HFFc6 (cell line): ENCODE measurements around the gene DHX34. TPM values are rescaled to one million over a fixed set of nuclear protein-coding genes. Genes with fewer than 3 reads are reported as not detected.
A peak's percentile ranks its signal among the peaks of the same experiment; 100 is the strongest.
"Not testable (repeated sequence)": the region's sequence is repeated elsewhere in the genome, so short reads cannot be mapped to it uniquely, and the experiment has no call there.

Source experiments
- DNase-seq: peaks from one replicate; pipeline ENCODE4 v3.0.0-alpha.2; 2018
- H3K27ac Mint-ChIP-seq: 2 replicates; pipeline ENCODE4 v1.8.0; 2020; ENCODE audit warnings: mild to moderate bottlenecking, mixed read lengths
- H3K27me3 Mint-ChIP-seq: 2 replicates; pipeline ENCODE4 v1.8.0; 2021; ENCODE audit warnings: mild to moderate bottlenecking, moderate library complexity, mixed read lengths; ENCODE audit not compliant: insufficient read depth
- H3K36me3 Mint-ChIP-seq: 2 replicates; pipeline ENCODE4 v1.8.0; 2021; ENCODE audit warnings: low read depth, mixed read lengths
- H3K4me1 Mint-ChIP-seq: 2 replicates; pipeline ENCODE4 v1.8.0; 2020; ENCODE audit warnings: low read depth, mixed read lengths
- H3K4me3 Mint-ChIP-seq: 2 replicates; pipeline ENCODE4 v1.8.0; 2020; ENCODE audit warnings: mild to moderate bottlenecking, moderate library complexity, mixed read lengths
- H3K9me3 Mint-ChIP-seq: 2 replicates; pipeline ENCODE4 v1.8.0; 2020; ENCODE audit warnings: mild to moderate bottlenecking, mixed read lengths
- CTCF ChIP-seq: fragments of 200-600 bp; sonication (generic); IDR thresholded peaks from 2 replicates; pipeline ENCODE4 v1.5.0; 2021; ENCODE audit warnings: antibody characterized with exemption, mild to moderate bottlenecking
- long read RNA-seq: library from polyadenylated mRNA; unstranded; transcript quantifications from one replicate; pipeline ENCODE4 v2.0.0, GENCODE V29; 2019
- total RNA-seq, 6 experiments: library from RNA; stranded (reverse); fragmentation: NEBNext Ultra II Directional; extraction: Animal tissue kit (Norgen Biotek cat#: 25700); gene quantifications; 2 replicates in 1 of 6; 3 replicates in 5 of 6; pipeline ENCODE4 v1.2.3, GENCODE V29; 2021

DHX34 gene
- total RNA-seq: 10 to 100 TPM; 11.8 to 14.4 (median 12.6) TPM
- long read RNA-seq, full-length matches to known transcripts: 2 of 6 reads
- long read RNA-seq, partial matches to known transcripts: 3 of 6 reads
- long read RNA-seq, other reads (novel, unspliced or antisense): 1 of 6 reads

GRCh38 chr19:47348819-47349795 lies at the start of gene DHX34:
Gene DHX34, plus strand, starts transcription at chr19:47349315. Its CDS starts 3,716 bp downstream, at chr19:47353031.
- Mint-ChIP-seq H3K27me3 (peaks cover 10% of the 10 kb centered on the region), H3K4me3 (peak within 1 kb of the TSS; percentile 100), H3K27ac (peak within 1 kb of the TSS; percentile 95), H3K4me1 (peaks cover 24% of the 10 kb centered on the region), H3K36me3 (peaks cover 30% of the 10 kb centered on the region), H3K9me3 (no peaks in the 10 kb centered on the region)
- peak; percentile 99 for TF ChIP-seq CTCF
- peak; percentile 98 for DNase-seq

- DNase-seq, H3K36me3 Mint-ChIP-seq, H3K27me3 Mint-ChIP-seq, H3K27ac Mint-ChIP-seq, H3K9me3 Mint-ChIP-seq, H3K4me3 Mint-ChIP-seq, H3K4me1 Mint-ChIP-seq: not testable (repeated sequence)
Measured at GRCh38 chr19:47300867-47301266, 48.2 kb upstream of the DHX34 start.

GRCh38 chr19:47302249-47302648 lies 46.9 kb upstream of the DHX34 start:
- H3K27me3 Mint-ChIP-seq: no peaks in the 10 kb centered on the region; the same call in 1 of the 2 replicates
- H3K27ac Mint-ChIP-seq: no peak overlapping the region
- no peak for DNase-seq
- no peaks in the 10 kb centered on the region for H3K36me3 Mint-ChIP-seq
- H3K4me1 Mint-ChIP-seq: peaks cover 18% of the 10 kb centered on the region
- H3K4me3 Mint-ChIP-seq: no peak overlapping the region
- H3K9me3 Mint-ChIP-seq: no peaks in the 10 kb centered on the region
- TF ChIP-seq CTCF: no peak

GRCh38 chr19:47303966-47304365 lies 45.1 kb upstream of the DHX34 start:
- H3K36me3 Mint-ChIP-seq: no peaks in the 10 kb centered on the region
- no peak overlapping the region for H3K4me3 Mint-ChIP-seq
- no peak for TF ChIP-seq CTCF
- DNase-seq: no peak
- H3K9me3 Mint-ChIP-seq: no peaks in the 10 kb centered on the region
- H3K4me1 Mint-ChIP-seq: peaks cover 18% of the 10 kb centered on the region
- H3K27me3 Mint-ChIP-seq: no peaks in the 10 kb centered on the region; the same call in 1 of the 2 replicates
- H3K27ac Mint-ChIP-seq: no peak overlapping the region

GRCh38 chr19:47305309-47305751 lies 43.8 kb upstream of the DHX34 start:
- Mint-ChIP-seq H3K27me3 (no peaks in the 10 kb centered on the region; the same call in 1 of the 2 replicates), H3K9me3 (no peaks in the 10 kb centered on the region), H3K4me3 (peak overlapping the region; percentile 88), H3K4me1 (peaks cover 18% of the 10 kb centered on the region), H3K27ac (peak overlapping the region; percentile 93), H3K36me3 (no peaks in the 10 kb centered on the region)
- peak; percentile 81 for DNase-seq
- peak; percentile 97 for TF ChIP-seq CTCF

- no peak for TF ChIP-seq CTCF
- Mint-ChIP-seq H3K9me3 (no peaks in the 10 kb centered on the region), H3K27ac (no peak overlapping the region), H3K36me3 (no peaks in the 10 kb centered on the region), H3K27me3 (no peaks in the 10 kb centered on the region; the same call in 1 of the 2 replicates), H3K4me3 (no peak overlapping the region; the same call in 1 of the 2 replicates), H3K4me1 (peaks cover 18% of the 10 kb centered on the region)
- DNase-seq: no peak
Measured at GRCh38 chr19:47306303-47306702, 42.8 kb upstream of the DHX34 start.
